GM19452 (cell line): ENCODE measurements around the gene GSK3B.

Experiments used
- ATAC-seq: cut with Tn5 transposase; IDR thresholded peaks from one replicate; pipeline ENCODE4 v1.9.1; 2021; ENCODE audit not compliant: unreplicated experiment

GSK3B gene

DNA sequence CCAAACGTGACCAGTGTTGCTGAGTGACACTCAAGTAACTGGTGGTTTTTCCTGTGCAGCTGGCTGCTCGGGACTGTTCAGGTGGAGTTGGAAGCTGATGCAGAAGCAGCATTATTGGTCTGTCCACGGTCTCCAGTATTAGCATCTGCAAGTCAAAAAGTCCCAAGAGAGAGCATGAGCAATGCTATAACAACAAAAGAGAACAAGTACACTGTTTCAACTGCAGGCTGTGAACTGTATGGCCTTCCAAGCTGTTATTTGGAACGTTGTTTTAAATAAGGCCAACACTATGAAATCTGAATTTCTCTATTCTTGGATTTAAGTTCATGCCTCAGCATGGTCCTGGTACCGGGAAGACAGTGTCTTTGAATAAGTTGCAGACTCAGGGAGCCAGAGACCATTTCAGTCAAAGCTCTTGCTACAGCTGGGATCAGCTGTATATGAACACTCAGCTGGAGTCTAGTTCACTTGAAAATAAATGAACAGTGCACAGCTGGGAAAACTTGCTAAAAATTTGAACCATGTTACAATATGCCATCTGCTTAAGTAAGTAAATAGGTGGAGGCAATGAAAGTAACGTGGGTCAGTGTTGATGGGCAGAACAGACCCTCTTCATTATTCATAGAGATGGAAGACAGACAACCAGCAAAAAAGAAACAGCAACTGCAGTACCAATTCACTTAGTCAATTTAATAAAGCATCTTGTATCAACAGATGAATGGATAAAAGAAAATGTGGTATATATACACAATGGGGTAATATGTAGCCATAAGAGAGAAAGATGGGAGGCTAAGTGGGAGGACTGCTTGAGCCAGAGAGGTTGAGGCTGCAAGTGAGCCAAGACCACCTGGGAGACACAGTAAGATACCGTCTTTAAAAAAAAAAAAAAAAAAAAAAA is 267.3 kb downstream of the GSK3B start:
- ATAC-seq, result no peak

DNA sequence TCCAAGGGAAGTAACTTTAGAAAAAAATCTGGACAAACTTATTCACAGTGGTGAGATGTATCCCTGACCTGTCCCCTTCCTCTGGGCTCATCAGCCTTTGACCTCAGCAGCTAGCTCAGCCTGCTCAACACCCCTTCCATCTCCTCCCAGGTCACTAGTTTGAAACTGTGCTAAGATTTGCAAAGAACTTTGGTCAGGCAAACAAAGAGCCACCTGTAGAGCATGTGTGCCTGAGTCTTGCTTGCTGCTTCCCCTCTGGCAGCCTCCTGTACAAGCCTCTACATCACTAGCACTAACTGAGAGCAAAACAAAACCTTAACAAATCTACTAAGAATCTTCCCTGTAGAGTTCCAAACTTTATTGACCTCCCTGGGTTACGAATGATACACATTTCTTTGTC is 268.4 kb downstream of the GSK3B start:
- ATAC-seq, result no peak

- ATAC-seq, result no peak
Measured at GRCh38 chr3:119819806-119820205, 274.4 kb downstream of the GSK3B start.

GRCh38 chr3:119818937-119819336 is 275.3 kb downstream of the GSK3B start:
- no peak for ATAC-seq

DNA sequence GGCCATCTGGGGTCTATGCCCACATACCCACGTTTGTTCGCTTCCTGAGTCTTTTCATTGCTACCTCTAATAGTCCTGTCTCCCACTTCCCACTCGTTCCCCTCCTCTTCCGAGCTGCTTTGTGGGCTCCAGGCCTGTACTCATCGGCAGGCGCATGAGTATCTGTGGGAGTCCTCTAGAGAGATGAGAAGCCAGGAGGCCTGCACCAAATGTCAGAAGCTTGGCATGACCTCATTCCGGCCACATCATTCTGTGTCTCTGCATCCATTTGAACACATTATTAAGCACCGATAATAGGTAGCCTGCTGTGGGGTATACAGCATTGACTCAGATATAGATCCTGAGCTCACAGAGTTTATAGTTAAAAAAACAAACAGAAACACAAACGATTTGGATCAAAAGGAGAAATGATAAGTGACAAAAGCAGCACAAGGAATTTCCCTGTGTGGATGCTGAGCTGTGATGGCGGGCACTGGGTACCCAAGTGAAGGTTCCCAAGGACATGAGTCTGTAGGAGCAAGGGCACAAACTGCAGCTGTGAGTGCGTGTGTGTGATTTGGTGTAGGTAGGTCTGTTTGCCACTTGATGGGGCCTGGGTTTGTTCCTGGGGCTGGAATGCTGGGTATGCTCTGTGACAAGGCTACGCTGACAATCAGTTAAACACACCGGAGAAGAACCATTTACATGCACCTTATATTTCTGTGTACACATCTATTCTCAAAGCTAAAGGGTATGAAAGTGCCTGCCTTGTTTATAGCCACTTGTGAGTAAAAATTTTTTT is 276.5 kb downstream of the GSK3B start:
- ATAC-seq, result no peak

DNA sequence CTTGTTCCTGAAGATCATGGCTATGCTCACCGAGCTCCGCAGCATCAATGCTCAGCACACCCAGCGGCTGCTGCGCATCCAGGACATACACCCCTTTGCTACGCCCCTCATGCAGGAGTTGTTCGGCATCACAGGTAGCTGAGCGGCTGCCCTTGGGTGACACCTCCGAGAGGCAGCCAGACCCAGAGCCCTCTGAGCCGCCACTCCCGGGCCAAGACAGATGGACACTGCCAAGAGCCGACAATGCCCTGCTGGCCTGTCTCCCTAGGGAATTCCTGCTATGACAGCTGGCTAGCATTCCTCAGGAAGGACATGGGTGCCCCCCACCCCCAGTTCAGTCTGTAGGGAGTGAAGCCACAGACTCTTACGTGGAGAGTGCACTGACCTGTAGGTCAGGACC is 277.2 kb downstream of the GSK3B start:
- no peak for ATAC-seq

GRCh38 chr3:119815716-119816115 is 278.5 kb downstream of the GSK3B start:
- ATAC-seq, result no peak

GRCh38 chr3:119812491-119813058 is 281.7 kb downstream of the GSK3B start:
- ATAC-seq, result no peak

DNA sequence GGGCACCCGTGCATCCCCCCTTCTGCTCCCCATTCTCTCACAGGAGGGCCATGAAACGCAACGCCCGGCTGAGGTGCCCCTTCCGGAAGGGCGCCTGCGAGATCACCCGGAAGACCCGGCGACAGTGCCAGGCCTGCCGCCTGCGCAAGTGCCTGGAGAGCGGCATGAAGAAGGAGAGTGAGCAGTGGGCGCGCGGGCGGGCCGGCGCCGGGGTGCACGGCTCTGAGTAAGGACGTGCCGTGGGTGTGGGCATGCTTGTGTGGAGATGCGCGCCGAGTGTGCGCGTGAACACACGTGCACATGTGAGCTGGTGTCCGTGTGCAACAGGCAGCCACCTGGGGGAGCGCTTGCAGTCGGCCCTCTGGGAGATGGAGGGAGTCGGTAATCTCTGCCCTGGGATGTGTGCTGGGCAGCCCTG is 284.2 kb downstream of the GSK3B start:
- ATAC-seq, result peak; percentile 68

DNA sequence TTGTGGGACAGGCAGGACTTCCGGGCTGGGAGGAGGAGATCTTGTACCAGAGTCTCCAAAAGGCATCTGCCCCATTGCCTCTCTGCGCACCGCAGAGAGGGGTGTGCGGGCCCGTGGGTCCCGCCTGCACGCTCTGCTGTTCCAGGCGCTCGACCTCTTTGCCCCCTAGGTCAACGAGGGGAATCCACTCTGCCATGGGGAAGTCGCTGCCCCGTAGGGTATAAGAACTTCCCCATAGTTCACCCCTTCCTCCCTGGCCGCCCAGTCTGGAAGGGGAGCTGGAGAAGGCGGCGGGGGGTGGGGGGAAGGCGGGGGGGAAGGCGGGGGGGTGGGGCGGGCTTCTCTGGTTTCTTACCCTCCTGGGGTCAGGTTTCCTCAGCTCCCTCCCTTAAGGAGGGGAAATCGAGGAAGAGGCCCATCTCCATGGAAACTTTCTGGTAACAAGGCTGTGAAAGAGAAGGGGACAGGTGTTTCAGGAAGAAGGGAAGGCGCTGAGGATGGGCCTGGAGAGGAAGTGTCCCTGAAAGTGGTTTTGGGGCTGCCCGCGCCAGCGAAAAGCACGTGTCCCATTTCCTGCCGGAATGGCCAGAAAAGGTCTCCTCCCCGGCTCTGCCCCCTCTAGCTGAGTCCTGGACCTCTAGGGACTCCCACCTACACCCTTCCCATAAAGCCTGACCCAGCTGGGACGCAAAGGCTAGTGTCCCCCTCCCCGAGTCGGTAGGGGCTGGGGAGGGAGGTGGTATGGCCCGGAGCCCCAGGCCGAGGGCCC is 284.8 kb downstream of the GSK3B start:
- peak; percentile 43 for ATAC-seq

DNA sequence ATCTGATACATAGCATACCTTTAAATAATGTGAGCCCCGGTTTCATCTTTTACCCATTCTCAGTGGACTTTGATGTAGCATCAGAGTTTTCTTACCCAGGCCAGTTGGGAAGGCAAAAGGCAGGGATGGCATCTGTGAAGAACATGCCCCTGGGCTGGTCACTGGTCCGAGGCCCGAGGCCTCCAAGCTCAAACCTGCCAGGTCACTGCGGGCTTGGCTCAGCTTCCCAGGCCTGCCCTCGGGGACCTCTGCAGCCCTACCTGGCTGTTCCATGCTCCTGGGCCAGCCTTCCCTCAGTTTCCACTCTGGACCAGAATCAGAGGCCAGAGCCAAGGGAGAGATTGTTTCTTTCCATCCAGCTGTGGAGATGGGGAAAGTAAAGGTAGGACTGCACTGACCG is 285.4 kb downstream of the GSK3B start:
- no peak for ATAC-seq

DNA sequence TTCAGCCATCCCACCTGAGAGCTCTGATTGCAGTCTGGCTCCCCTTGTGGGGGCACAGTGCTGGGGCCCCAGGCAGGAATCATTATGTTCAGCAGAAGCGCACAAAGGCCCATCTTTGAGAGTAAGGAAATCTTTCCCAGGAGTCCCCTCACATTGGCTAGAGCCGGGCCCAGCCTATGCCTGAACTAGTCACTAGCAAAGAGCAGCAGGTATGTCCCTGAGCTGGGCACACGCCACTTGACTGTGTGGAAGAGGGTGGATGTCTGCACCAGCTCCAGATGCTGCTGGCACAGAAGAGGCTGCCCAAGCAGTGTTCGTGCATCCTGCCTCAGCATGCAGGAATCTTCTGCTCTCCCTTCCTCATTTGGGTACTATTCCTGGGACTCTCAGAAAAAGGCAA is 286.0 kb downstream of the GSK3B start:
- ATAC-seq, result no peak

GRCh38 chr3:119800844-119801243 is 293.4 kb downstream of the GSK3B start:
- no peak for ATAC-seq

DNA sequence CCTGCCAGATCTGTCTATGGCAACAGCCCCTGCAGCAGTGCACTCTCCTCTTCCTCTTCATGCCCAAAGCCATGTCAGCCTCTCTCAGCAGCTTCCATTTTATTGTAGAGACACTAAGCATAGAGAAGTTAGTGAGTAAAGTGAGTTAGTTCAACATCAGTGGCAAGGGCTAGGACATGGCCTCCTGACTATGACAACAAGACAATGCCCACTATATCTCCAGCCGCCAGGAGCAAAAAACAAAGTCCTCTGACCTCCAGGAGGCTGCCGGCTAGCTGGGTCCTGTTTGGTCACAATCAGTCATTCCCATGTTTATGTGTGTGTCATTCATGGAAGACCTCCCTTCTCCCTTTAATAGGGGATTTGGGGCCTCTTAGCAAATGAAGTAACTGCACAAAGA is 297.5 kb downstream of the GSK3B start:
- ATAC-seq, result no peak

DNA sequence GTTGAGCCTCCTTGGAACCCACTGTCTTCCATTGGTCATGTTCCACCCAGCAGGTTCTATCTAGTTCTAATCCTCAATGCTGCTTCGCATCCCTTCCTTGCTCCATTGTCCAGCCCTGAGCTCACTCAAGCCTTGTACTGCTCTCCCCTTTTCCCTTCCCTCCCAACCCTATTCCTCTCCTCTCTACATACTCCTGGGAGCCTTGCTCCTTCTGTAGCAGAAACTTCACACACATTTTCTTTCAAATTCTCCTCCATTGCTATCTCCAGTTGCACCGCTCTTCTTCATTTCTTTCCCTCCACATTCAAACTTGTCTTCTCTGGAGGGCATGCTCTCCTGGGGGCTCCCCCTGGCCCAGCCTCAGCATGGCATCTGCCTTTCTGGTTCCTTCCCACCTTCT is 297.9 kb downstream of the GSK3B start:
- ATAC-seq, result no peak

- no peak for ATAC-seq
Measured at GRCh38 chr3:119795849-119796248, 298.4 kb downstream of the GSK3B start.

- ATAC-seq, result no peak
Measured at GRCh38 chr3:119794971-119795612, 299.2 kb downstream of the GSK3B start.

GRCh38 chr3:119794401-119794800 is 299.8 kb downstream of the GSK3B start:
- no peak for ATAC-seq

- ATAC-seq, result no peak
Measured at GRCh38 chr3:119792270-119792669, 302.0 kb downstream of the GSK3B start.

DNA sequence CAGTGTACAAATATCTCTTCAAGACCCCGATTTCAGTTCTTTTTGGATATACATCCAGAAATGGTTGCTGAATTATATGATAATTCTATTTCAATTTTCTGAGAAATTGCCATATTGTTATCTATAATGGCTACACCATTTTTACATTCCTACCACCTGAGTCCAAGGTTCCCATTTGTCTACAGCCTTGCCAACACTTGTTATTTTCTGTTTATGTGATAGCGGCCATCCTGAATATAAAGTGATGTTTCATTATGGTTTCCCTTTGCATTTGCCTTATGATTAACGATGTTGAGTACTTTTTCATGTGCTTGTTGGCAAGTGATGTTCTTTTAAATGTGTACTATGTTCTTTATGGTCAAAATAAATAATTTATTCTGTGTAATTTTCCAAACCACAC is 303.9 kb downstream of the GSK3B start:
- ATAC-seq, result no peak

- no peak for ATAC-seq
Measured at GRCh38 chr3:119786409-119786808, 307.8 kb downstream of the GSK3B start.
